ENCODE results near the gene GALK2.

Gene GALK2

GRCh38 chr15:49134683-49135341 lies 35.2 kb upstream of the GALK2 start:
- DNase-seq (ENCODE audit: low read depth) = no peak
- TF ChIP-seq, protein P1, sequence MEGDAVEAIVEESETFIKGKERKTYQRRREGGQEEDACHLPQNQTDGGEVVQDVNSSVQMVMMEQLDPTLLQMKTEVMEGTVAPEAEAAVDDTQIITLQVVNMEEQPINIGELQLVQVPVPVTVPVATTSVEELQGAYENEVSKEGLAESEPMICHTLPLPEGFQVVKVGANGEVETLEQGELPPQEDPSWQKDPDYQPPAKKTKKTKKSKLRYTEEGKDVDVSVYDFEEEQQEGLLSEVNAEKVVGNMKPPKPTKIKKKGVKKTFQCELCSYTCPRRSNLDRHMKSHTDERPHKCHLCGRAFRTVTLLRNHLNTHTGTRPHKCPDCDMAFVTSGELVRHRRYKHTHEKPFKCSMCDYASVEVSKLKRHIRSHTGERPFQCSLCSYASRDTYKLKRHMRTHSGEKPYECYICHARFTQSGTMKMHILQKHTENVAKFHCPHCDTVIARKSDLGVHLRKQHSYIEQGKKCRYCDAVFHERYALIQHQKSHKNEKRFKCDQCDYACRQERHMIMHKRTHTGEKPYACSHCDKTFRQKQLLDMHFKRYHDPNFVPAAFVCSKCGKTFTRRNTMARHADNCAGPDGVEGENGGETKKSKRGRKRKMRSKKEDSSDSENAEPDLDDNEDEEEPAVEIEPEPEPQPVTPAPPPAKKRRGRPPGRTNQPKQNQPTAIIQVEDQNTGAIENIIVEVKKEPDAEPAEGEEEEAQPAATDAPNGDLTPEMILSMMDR (IDR thresholded peaks at IDR 0.05; ENCODE audit: low read depth, low read length, missing control alignments) = no peak
- no peak overlapping the region for H3K4me3 ChIP-seq (ENCODE audit: low read depth, low read length)

GRCh38 chr15:49135342-49135857 lies 34.6 kb upstream of the GALK2 start:
- no peak overlapping the region for H3K4me3 ChIP-seq (ENCODE audit: low read depth, low read length)
- no peak for DNase-seq (ENCODE audit: low read depth)
- TF ChIP-seq, protein P1 (IDR thresholded peaks at IDR 0.05; ENCODE audit: low read depth, low read length, missing control alignments) = no peak

- TF ChIP-seq, protein P1 (IDR thresholded peaks at IDR 0.05; ENCODE audit: low read depth, low read length, missing control alignments) = no peak
- H3K4me3 ChIP-seq (ENCODE audit: low read depth, low read length) = no peak overlapping the region
- DNase-seq (ENCODE audit: low read depth) = no peak
These were observed 34.1 kb upstream of the GALK2 start for GRCh38 chr15:49135911-49136310.

DNA sequence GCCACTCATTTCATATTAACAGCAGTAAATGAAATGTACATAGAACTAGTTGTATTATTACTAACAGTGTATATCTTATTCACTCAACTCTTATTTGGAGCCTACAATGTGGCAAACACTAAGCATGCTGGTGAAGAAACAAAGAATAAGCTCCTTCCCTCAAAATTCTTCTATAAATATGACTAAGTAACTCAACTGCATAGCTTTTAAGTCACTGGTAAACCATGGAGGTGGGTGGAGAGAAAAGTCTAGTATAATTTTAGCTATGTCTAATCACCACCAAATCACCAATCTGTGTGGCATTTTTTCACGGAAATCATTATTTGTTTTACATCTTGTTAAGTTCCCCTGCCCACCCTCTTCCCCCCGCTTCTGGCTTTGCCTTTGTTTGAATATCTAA lies 32.2 kb upstream of the GALK2 start:
- H3K4me3 ChIP-seq (ENCODE audit: low read depth, low read length) = no peak overlapping the region
- TF ChIP-seq, protein P1 (IDR thresholded peaks at IDR 0.05; ENCODE audit: low read depth, low read length, missing control alignments) = no peak
- no peak for DNase-seq (ENCODE audit: low read depth)

- DNase-seq (ENCODE audit: low read depth) = no peak
- TF ChIP-seq, protein P1 (IDR thresholded peaks at IDR 0.05; ENCODE audit: low read depth, low read length, missing control alignments) = peak; percentile 60
- no peak overlapping the region for H3K4me3 ChIP-seq (ENCODE audit: low read depth, low read length)
These were observed 24.1 kb upstream of the GALK2 start for GRCh38 chr15:49145651-49146609.

DNA sequence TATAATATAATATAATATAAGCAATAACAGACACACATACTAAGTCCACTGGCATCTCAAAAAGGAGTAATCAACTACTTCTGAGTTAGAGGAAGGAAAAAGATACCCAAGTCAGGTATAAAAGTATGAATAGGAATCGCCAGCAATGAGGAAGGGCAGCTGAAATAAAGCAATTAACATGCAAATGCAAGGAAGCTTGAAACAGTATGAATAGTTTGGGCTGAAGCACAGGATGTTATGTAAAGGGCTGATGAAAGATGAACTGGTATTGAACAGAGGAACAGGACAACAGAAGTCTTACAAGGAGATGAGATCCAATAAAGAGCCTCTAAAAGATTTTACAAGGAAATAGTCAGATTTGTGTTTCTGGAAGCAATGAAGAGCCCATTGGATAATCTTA lies 21.7 kb upstream of the GALK2 start:
- DNase-seq (ENCODE audit: low read depth) = no peak
- no peak overlapping the region for H3K4me3 ChIP-seq (ENCODE audit: low read depth, low read length)
- TF ChIP-seq, protein P1 (IDR thresholded peaks at IDR 0.05; ENCODE audit: low read depth, low read length, missing control alignments) = no peak

Measured in GM12864 (cell line).